HAP-1 (cell line): Measurements from ENCODE around the gene LAMA1.

Experiments used
- DNase-seq, 2 experiments: peaks; one replicate each; pipeline ENCODE4 v3.0.0-alpha.2; 2016 to 2020; ENCODE audit warnings: low spot score in 2 of 2
- H3K27me3 ChIP-seq: fragments of 250-450 bp; sonication (Bioruptor Pico); 2 replicates; pipeline ENCODE4 v1.5.1; 2020; ENCODE audit warnings: low read depth, mild to moderate bottlenecking, moderate library complexity
- H3K36me3 ChIP-seq: fragments of 250-450 bp; sonication (Bioruptor Pico); replicated peaks from 2 replicates; pipeline ENCODE4 v1.5.1; 2020; ENCODE audit warnings: mild to moderate bottlenecking
- H3K4me1 ChIP-seq: fragments of 250-450 bp; sonication (Bioruptor Pico); 2 replicates; pipeline ENCODE4 v1.5.1; 2020; ENCODE audit warnings: mild to moderate bottlenecking
- H3K4me3 ChIP-seq: fragments of 250-450 bp; sonication (Bioruptor Pico); 2 replicates; pipeline ENCODE4 v1.5.1; 2020; ENCODE audit warnings: mild to moderate bottlenecking, moderate library complexity
- H3K9me3 ChIP-seq: fragments of 250-450 bp; sonication (Bioruptor Pico); 2 replicates; pipeline ENCODE4 v1.5.1; 2020; ENCODE audit warnings: mild to moderate bottlenecking, moderate library complexity
- in situ Hi-C: fragments of 300-500 bp; cut with MboI; formaldehyde crosslinking; loops from 3 replicates; pipeline ENCODE4 v1.14.3; 2020; ENCODE audit warnings: low sequenced_read_pairs, inconsistent platforms, mixed read lengths

The LAMA1 gene

DNA sequence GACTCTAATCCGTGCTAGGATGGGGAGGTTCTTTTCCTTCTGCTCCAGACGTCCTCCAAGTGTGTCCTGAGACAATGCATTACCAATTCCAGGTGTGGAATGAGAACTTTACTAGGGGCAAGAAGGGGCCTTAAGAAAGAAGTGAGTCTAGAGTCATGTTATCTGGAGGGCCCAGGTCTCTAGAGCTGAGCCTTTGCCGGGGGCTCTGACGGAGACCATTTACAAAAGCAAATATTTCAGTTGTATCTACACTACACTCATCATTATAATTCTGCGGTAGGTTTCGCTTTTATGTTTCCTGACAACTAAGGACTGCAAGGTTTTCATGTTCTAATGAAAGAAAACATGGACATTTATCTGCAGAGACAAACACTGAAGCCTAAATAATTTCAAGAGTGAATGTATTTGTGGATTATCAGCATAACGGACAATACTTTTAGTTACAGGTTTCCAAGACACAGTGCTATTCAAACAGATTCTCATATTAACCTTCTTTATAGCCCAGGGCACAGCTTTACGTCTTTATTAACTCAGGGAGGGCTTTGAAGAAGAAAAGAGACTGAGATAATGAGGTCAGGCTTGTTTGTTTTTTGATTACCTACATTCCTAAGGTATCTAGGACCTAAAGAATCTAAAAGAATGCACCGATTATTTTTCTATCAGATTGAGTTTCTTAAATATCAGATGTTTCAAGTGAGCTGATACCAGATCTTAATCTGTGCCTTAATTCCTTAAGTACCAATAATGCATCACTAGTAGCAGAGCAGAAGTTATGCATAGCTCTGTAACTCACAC lies 15.0 kb upstream of the LAMA1 start:
- no peak for DNase-seq
- Histone ChIP-seq H3K9me3 (no peaks in the 10 kb centered on the region; the same call in 1 of the 2 replicates), H3K4me1 (no peaks in the 10 kb centered on the region), H3K27me3 (no peaks in the 10 kb centered on the region), H3K4me3 (no peak overlapping the region), H3K36me3 (no peaks in the 10 kb centered on the region)
- in situ Hi-C loops, result no loop called here

DNA sequence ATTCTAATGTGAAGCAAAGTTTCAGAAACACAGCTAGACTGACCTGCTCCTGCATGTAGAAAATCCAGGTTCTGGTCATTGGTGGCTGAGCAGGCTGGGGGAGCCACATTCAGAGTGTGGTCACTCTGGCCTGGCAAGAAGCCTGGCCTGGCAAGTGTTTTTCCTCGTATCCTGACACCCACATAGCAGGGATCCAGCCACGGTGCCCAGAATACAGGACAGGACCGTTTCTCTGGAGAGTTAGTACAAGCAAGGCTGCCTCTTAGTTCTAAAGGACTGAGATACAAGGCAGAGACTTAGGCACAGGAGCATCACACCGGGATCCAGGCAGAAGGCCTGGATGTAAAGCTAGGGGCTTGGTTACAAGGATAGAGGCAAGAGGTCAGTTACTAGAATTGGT lies 4.8 kb upstream of the LAMA1 start:
- Histone ChIP-seq H3K4me3 (no peak overlapping the region), H3K9me3 (no peaks in the 10 kb centered on the region), H3K4me1 (no peaks in the 10 kb centered on the region), H3K27me3 (no peaks in the 10 kb centered on the region), H3K36me3 (no peaks in the 10 kb centered on the region)
- DNase-seq, result no peak
- in situ Hi-C loops, result no loop called here

DNA sequence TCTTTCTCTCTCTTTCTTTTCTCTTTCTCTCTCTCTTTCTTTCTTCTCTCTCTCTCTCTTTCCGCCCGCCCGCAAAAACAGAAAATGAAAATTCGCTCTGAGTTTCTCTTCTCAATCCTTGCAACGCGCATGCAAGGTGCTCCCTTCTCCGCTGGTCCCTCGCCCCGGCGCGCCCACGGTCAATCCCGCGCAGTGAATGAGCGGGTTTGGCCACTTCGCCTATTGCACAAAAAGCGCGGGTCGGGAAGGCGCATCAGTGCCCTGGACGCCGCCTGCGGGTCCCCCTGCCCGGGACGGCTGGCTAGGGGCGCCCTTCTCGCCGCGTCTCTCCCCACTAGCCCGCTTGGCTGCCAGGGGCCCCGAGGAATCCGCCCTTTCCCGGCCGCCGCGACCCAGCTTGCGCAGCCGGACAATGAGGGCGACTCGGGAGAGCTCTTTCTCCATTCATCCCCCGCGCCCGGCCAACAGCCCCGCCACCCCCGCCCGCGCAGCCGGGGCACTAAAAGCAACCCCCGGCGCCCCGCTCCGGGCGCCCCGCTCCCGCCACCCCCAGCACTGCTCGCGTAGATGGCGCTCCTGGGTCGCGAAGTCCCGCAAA lies 706 bp downstream of the LAMA1 start:
- Histone ChIP-seq H3K9me3 (no peaks in the 10 kb centered on the region), H3K4me3 (no peak overlapping the region), H3K27me3 (no peaks in the 10 kb centered on the region), H3K36me3 (no peaks in the 10 kb centered on the region), H3K4me1 (no peaks in the 10 kb centered on the region)
- in situ Hi-C loops, result no loop called here
- no peak for DNase-seq

DNA sequence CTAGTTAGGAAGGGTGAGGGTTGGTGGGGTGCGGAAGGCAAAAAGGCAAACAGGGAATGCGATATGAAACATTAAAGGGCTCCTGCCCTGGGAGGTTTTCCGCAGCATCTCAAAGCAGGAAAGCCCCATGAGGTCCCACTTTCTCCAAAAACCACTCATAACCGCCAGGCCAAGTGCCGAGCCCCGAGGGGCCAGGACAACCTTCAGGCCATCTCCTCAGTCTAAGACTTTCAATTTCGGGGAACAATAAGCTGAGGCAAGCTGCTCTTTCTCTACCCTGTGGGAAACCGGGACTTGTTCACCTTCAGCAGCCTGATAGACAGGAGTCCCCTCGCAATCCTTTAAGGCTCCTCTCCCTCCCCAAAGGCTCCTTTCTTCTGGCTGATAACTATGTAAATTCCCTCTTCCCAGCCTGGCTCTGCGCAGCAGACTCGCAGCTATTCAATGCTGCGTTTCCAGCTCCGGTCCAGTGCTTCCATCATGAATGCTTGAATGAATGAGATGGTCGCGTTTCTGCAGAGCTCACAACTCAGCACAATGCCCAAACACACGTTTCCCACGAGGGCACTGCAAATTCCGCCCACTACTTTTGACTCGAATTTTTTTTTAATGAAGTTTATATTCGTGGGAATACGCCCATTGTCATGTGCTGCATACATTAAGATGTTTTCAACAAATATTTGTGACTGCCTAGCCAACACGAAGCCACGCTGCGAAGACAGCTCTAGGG lies 1.4 kb downstream of the LAMA1 start:
- H3K27me3 ChIP-seq, result no peaks in the 10 kb centered on the region
- no peaks in the 10 kb centered on the region for H3K36me3 ChIP-seq
- no peaks in the 10 kb centered on the region for H3K4me1 ChIP-seq
- in situ Hi-C loops, result no loop called here
- no peak overlapping the region for H3K4me3 ChIP-seq
- no peak for DNase-seq
- no peaks in the 10 kb centered on the region for H3K9me3 ChIP-seq

DNA sequence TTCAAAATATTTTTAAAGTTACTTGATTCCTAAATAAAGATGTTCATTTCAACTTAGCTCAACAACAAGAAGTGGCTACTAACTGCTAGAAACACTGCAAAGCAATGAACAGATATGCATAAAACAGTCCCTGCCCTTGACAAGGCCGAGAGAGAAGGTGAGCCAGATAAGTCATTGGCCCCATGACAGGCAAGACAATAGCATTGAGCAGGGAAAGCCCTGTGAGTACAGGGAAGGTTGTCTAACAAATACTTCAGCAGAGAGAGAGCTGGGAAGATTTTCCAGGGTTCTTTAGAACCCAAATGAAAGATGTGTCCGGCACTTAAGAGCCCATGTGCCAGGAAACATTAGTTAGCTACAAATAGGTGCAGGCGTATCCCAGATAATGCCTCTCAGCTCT lies 4.7 kb downstream of the LAMA1 start:
- H3K27me3 ChIP-seq, result no peaks in the 10 kb centered on the region
- in situ Hi-C loops, result no loop called here
- H3K4me3 ChIP-seq, result no peak overlapping the region
- H3K4me1 ChIP-seq, result no peaks in the 10 kb centered on the region
- no peaks in the 10 kb centered on the region for H3K9me3 ChIP-seq
- no peak for DNase-seq
- no peaks in the 10 kb centered on the region for H3K36me3 ChIP-seq

DNA sequence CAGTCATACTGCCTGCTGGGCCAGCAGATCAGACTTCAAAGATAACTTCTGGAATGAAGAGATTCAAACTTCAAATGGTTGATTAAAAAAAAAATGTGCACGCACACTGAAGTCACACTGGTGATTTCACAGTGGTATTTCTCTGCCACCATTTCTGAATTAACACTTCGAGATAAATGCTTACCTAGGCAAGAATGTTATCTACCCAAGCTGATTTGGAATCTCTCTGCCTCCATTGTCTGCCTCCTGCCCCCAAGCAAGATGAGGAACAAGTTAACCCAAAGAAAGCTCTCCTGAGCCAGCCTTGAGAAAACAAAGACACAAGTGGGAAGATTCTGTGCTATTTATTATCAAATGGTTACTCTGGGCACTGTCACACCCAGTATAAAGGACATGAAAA lies 6.5 kb downstream of the LAMA1 start:
- H3K4me1 ChIP-seq, result no peaks in the 10 kb centered on the region
- DNase-seq, result no peak
- in situ Hi-C loops, result no loop called here
- no peaks in the 10 kb centered on the region for H3K27me3 ChIP-seq
- no peaks in the 10 kb centered on the region for H3K9me3 ChIP-seq
- no peaks in the 10 kb centered on the region for H3K36me3 ChIP-seq
- H3K4me3 ChIP-seq, result no peak overlapping the region

DNA sequence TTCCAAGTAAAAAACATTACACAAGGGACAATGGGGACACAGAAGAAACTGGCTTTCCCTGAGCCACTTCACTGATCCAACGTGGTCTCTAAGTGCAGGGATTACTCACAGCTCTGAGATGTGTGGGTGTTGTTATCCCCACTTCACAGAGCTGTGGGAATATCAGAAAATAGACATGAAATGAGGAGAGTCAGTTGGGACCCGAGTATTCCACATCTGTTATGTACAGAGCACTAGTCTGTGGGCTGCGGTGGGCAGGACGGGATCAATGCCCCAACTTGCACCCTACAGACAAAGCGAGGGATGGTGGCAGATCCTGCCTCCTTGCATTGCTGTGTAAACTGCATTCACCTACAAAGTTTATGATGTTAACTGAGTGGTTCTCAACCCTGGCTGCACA lies 11.7 kb downstream of the LAMA1 start:
- no peak overlapping the region for H3K4me3 ChIP-seq
- H3K4me1 ChIP-seq, result no peaks in the 10 kb centered on the region
- H3K36me3 ChIP-seq, result no peaks in the 10 kb centered on the region
- H3K27me3 ChIP-seq, result no peaks in the 10 kb centered on the region
- no peaks in the 10 kb centered on the region for H3K9me3 ChIP-seq
- in situ Hi-C loops, result no loop called here
- no peak for DNase-seq

DNA sequence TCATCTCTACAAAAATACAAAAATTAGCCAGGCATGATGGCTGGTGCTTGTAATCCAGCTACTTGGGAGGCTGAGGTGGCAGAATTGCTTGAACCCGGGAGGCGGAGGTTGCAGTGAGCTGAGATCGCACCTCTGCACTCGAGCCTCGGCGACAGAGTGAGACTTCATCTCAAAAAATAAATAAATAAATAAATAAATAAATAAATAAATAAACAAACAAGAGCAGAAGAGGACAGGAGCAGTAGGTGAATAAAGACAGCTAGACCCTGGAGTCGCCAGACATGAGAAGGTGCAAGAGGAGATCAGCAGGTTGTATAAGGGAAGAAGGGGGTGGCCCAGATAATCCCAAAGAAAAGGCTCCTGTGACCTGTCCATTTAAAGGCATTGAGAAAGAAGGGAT lies 12.3 kb downstream of the LAMA1 start:
- no peak for DNase-seq
- no peaks in the 10 kb centered on the region for H3K9me3 ChIP-seq
- H3K27me3 ChIP-seq, result no peaks in the 10 kb centered on the region
- no peaks in the 10 kb centered on the region for H3K4me1 ChIP-seq
- H3K4me3 ChIP-seq, result no peak overlapping the region
- in situ Hi-C loops, result no loop called here
- no peaks in the 10 kb centered on the region for H3K36me3 ChIP-seq

DNA sequence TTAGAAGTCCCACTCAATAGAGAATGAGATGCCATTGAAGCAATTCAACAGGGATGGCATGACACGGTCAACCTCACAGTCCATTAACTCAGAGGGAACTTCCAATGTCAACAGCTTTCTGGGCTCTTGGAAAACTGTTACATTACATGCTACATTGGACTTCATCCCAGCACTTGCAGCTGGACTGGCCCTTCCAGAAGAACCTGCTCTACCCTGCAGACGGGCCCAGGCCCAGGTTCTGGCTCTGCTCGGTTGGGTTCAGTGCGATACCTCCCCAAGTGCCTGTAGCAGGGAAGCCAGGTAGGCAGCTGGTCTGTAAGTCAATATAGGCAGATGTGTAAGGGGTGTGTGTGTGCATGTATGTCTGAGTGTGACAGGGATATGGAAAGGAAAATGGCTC lies 12.9 kb downstream of the LAMA1 start:
- in situ Hi-C loops, result no loop called here
- no peaks in the 10 kb centered on the region for H3K4me1 ChIP-seq
- H3K4me3 ChIP-seq, result no peak overlapping the region
- H3K27me3 ChIP-seq, result no peaks in the 10 kb centered on the region
- DNase-seq, result no peak
- no peaks in the 10 kb centered on the region for H3K36me3 ChIP-seq
- H3K9me3 ChIP-seq, result no peaks in the 10 kb centered on the region

DNA sequence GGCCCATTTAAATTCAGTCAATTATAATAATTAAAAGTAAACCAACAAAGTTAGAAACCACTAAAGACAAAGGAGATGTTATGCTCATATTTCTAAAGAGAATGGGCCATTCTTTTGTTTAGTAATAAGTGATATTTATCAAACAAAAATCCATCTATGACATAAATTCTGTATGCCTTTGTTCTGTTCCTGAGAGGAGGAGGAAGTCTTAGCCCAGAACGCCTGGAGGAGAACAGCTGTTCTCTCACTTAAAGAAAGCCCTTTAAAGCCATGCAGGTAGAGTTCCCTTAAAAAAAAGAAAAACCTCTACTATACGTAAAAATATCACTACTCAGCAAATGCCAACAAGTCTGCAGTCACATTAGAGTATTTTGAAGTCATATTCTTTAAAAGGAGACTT lies 15.5 kb downstream of the LAMA1 start:
- Histone ChIP-seq H3K4me3 (no peak overlapping the region), H3K9me3 (no peaks in the 10 kb centered on the region), H3K36me3 (no peaks in the 10 kb centered on the region), H3K27me3 (no peaks in the 10 kb centered on the region), H3K4me1 (no peaks in the 10 kb centered on the region)
- in situ Hi-C loops, result no loop called here
- no peak for DNase-seq

DNA sequence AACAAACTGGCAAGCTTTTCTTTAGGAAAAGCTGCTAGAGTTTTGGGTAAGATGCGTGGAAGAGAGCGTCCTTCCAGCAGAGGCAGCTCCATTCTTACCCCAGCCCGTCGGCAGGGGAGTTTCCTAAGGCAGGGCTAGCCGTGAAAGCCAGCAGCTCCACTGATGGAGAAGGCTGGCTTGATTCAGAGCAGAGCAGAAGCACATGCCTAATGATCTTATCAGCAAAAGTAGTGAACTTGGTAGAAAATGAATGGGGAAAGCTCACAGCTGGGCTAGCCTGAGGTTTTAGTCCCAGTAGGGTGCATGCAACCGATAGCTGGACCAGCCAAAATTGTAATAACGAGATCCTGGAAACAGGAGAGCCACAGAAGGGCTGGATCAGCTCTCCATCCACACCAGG lies 20.8 kb downstream of the LAMA1 start:
- Histone ChIP-seq H3K36me3 (no peaks in the 10 kb centered on the region), H3K9me3 (no peaks in the 10 kb centered on the region), H3K27me3 (no peaks in the 10 kb centered on the region), H3K4me3 (no peak overlapping the region), H3K4me1 (no peaks in the 10 kb centered on the region)
- DNase-seq, result no peak
- in situ Hi-C loops, result loop anchor here (25.0 kb wide), 1 partner anchor 110 kb away; no protein-coding TSS in a partner anchor

DNA sequence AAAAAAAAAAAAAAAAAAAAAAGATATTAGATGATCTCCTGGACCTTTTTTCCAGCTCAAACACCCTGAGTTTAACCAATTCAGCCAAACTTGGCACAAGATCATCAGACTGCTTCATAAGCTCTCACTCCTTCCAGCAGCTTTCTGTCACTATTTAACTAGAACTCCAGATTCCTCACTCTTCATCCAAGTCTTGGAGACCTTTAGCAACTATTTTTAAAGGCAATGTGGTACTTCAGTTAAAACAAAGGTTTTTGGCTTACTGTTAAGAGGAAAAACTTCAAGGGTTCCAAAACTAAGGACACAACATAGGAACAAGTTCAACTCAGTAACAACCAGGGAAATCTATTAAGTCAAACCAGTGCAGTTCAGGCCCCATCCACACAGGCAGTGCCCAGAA lies 23.2 kb downstream of the LAMA1 start:
- Histone ChIP-seq H3K4me1 (no peaks in the 10 kb centered on the region), H3K4me3 (no peak overlapping the region), H3K9me3 (no peaks in the 10 kb centered on the region), H3K27me3 (no peaks in the 10 kb centered on the region), H3K36me3 (no peaks in the 10 kb centered on the region)
- no peak for DNase-seq
- in situ Hi-C loops, result loop anchor here (25.0 kb wide), 1 partner anchor 107 kb away; no protein-coding TSS in a partner anchor

DNA sequence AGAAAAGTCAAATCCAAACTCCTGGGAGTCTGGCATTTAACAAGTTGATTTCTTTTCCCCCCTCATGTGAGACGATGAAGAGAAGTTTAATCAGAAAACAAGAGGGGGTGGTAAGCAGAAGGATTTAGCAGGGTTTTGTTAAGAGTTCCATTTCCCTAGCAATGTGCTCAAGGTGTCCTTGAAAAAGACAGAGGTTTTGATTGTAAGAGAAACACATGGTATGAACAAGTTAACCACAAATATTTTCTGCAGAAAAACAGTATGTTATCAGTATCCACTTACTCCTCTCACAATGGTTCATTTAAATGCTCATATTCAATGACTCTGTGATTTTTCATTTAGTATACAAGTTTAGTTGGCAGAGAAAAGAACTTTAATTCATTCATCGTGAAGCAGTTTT lies 26.8 kb downstream of the LAMA1 start:
- no peaks in the 10 kb centered on the region for H3K27me3 ChIP-seq
- H3K4me1 ChIP-seq, result no peaks in the 10 kb centered on the region
- H3K4me3 ChIP-seq, result no peak overlapping the region
- in situ Hi-C loops, result loop anchor here (25.0 kb wide), 1 partner anchor 103 kb away; no protein-coding TSS in a partner anchor
- no peaks in the 10 kb centered on the region for H3K9me3 ChIP-seq
- DNase-seq, result no peak
- H3K36me3 ChIP-seq, result no peaks in the 10 kb centered on the region

DNA sequence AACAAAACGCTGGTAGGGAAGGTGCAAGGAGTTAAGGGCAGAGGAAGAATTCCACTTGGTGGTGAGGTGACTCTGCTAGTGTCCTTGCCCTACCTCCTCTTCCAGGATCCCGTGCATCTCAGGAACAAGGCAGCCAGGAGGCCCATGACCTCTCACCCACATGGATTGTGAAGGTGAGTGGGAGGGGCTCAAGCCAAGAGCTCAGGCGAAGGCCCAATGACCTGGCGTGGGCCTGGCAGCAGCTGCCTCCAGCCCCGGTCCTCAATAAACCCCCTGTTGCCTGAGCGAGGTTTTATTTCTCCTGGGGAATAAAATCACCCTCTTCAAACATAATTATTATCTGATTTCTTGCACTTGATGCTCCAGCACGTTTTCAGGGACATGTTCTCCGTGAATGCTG lies 28.2 kb downstream of the LAMA1 start:
- in situ Hi-C loops, result loop anchor here (25.0 kb wide), 1 partner anchor 102 kb away; no protein-coding TSS in a partner anchor
- no peak for DNase-seq

More for the DNA sequence above, 28.2 kb downstream of the LAMA1 start:
- Histone ChIP-seq H3K4me1 (no peaks in the 10 kb centered on the region), H3K36me3 (no peaks in the 10 kb centered on the region), H3K9me3 (no peaks in the 10 kb centered on the region), H3K4me3 (no peak overlapping the region), H3K27me3 (no peaks in the 10 kb centered on the region)
